Naive thymus-derived CD4-positive, alpha-beta T cell (primary cell): ENCODE measurements around the gene AIPL1. TPM values are rescaled to one million over a fixed set of nuclear protein-coding genes. Genes with fewer than 3 reads are reported as not detected.
"Not testable (repeated sequence)": the region's sequence is repeated elsewhere in the genome, so short reads cannot be mapped to it uniquely, and the experiment has no call there.

Experiments
- ATAC-seq: fragments of 150-1000 bp; cut with Tn5 transposase; 2 replicates; pipeline ENCODE4 v1.10.0; 2021; ENCODE audit warnings: mild to moderate bottlenecking, moderate library complexity
- CTCF ChIA-PET: fragments of 350-600 bp; sonication (Branson Sonifier 250); formaldehyde crosslinking; loops from one replicate; lab custom pipeline; 2021; ENCODE audit warnings: antibody characterized with exemption; lab: Charles Lee
- POLR2A ChIA-PET: fragments of 350-600 bp; sonication (Branson Sonifier 250); formaldehyde crosslinking; loops from one replicate; lab custom pipeline; 2021; ENCODE audit warnings: antibody characterized with exemption, inconsistent platforms; lab: Charles Lee
- DNase-seq, 9 donors: peaks; one replicate each; pipeline versions ENCODE4 v3.0.0 to v3.0.0-alpha.2; 2020 to 2022; ENCODE audit warnings: mixed read lengths in 1 of 9
- H3K27ac ChIP-seq: one replicate; pipeline ENCODE4 v1.7.0; 2013; ENCODE audit warnings: mild to moderate bottlenecking, low read depth, low read length, moderate library complexity
- H3K27me3 ChIP-seq, 2 donors: one replicate each; pipeline ENCODE4 v1.7.0; 2013; ENCODE audit warnings: low read length in 2 of 2, mild to moderate bottlenecking in 2 of 2, moderate library complexity in 2 of 2; ENCODE audit not compliant: control insufficient read depth in 2 of 2, insufficient read depth in 2 of 2
- H3K36me3 ChIP-seq, 3 experiments: 1 replicate in 2 of 3; 2 replicates in 1 of 3; pipeline ENCODE4 v1.7.0; 2013; ENCODE audit warnings: low read length in 3 of 3, mild to moderate bottlenecking in 3 of 3, moderate library complexity in 1 of 3; ENCODE audit not compliant: insufficient read depth in 3 of 3, control insufficient read depth in 2 of 3
- H3K4me1 ChIP-seq, 2 donors: one replicate each; pipeline ENCODE4 v1.7.0; 2013; ENCODE audit warnings: low read length in 2 of 2, mild to moderate bottlenecking in 2 of 2, moderate library complexity in 1 of 2; ENCODE audit not compliant: control insufficient read depth in 2 of 2, insufficient read depth in 2 of 2
- H3K4me3 ChIP-seq: 2 replicates; pipeline ENCODE4 v1.7.0; 2013; ENCODE audit warnings: mild to moderate bottlenecking, low read length
- H3K9me3 ChIP-seq, 3 experiments: 1 replicate in 2 of 3; 2 replicates in 1 of 3; pipeline ENCODE4 v1.7.0; 2013; ENCODE audit warnings: low read length in 3 of 3; ENCODE audit not compliant: control insufficient read depth in 2 of 3
- H3K27ac Mint-ChIP-seq, 9 donors: one replicate each; pipeline ENCODE4 v1.8.0; 2020 to 2022; ENCODE audit warnings: mixed read lengths in 9 of 9, mild to moderate bottlenecking in 8 of 9, moderate library complexity in 5 of 9, inconsistent platforms in 2 of 9
- H3K27me3 Mint-ChIP-seq, 5 donors: one replicate each; pipeline ENCODE4 v1.8.0; 2021 to 2022; ENCODE audit warnings: mixed read lengths in 5 of 5, mild to moderate bottlenecking in 1 of 5
- H3K36me3 Mint-ChIP-seq, 5 donors: one replicate each; pipeline ENCODE4 v1.8.0; 2020 to 2022; ENCODE audit warnings: mixed read lengths in 5 of 5, mild to moderate bottlenecking in 3 of 5, inconsistent platforms in 1 of 5
- H3K4me1 Mint-ChIP-seq, 7 donors: one replicate each; pipeline ENCODE4 v1.8.0; 2020 to 2022; ENCODE audit warnings: mixed read lengths in 7 of 7, mild to moderate bottlenecking in 3 of 7, inconsistent platforms in 1 of 7
- H3K4me3 Mint-ChIP-seq, 10 donors: one replicate each; pipeline ENCODE4 v1.8.0; 2020 to 2022; ENCODE audit warnings: mild to moderate bottlenecking in 10 of 10, mixed read lengths in 10 of 10, moderate library complexity in 6 of 10, inconsistent platforms in 2 of 10
- H3K9me3 Mint-ChIP-seq, 11 donors: one replicate each; pipeline ENCODE4 v1.8.0; 2020 to 2022; ENCODE audit warnings: mixed read lengths in 11 of 11, mild to moderate bottlenecking in 4 of 11, inconsistent platforms in 1 of 11, moderate library complexity in 1 of 11
- intact Hi-C, 2 donors: fragments of 100-400 bp; cut with micrococcal nuclease; formaldehyde crosslinking; loops; one replicate each; pipeline ENCODE4 v1.15.1; 2023
- polyA plus RNA-seq, 2 donors: library from polyadenylated mRNA; unstranded; fragments of 300-500 nt; fragmentation: Illumina TruSeq; gene quantifications; one replicate each; pipeline ENCODE4 v1.2.3, GENCODE V29; 2021
- total RNA-seq, 6 experiments: library from RNA in 5 of 6; stranded (reverse) in 5 of 6; gene quantifications; 1 replicate in 5 of 6; 2 replicates in 1 of 6; pipeline ENCODE4 v1.2.3 and lab custom pipeline; 2021 to 2026

Gene AIPL1
- total RNA-seq: not detected
- not detected for polyA plus RNA-seq
- total RNA-seq (lab: John Stamatoyannopoulos, UW): not detected

- CTCF ChIA-PET: interaction anchor here (0.7 to 3.4 kb wide), 4 partner anchors 11 to 851 kb away, joined by 3 to 13 read pairs (median 4); partner anchors contain the start of gene NLRP1
- POLR2A ChIA-PET: no interaction called here
Measured at GRCh38 chr17:6435051-6435450, at the start of gene AIPL1. Gene AIPL1 (minus strand): TSS chr17:6435121. CDS start chr17:6435104, 17 bp downstream.

GRCh38 chr17:6483507-6483906 lies 48.6 kb upstream of the AIPL1 start:
- Mint-ChIP-seq H3K9me3 (no peaks in the 10 kb centered on the region), H3K4me3 (no peak overlapping the region), H3K4me1 (peaks cover 0 to 2% (median 0%) of the 10 kb centered on the region in 7 donors), H3K27me3 (peaks cover 0 to 10% (median 5%) of the 10 kb centered on the region in 5 donors), H3K27ac (no peak overlapping the region), H3K36me3 (no peaks in the 10 kb centered on the region)
- Histone ChIP-seq H3K36me3 (no peaks in the 10 kb centered on the region), H3K4me1 (no peaks in the 10 kb centered on the region), H3K27me3 (no peaks in the 10 kb centered on the region), H3K4me3 (no peak overlapping the region), H3K9me3 (no peaks in the 10 kb centered on the region), H3K27ac (no peak overlapping the region)
- no peak for ATAC-seq
- ChIA-PET CTCF (interaction anchor here (0.5 kb wide), 1 partner anchor 11 kb away, joined by 3 read pairs; no protein-coding TSS in a partner anchor), POLR2A (no interaction called here)
- no peak for DNase-seq
- intact Hi-C loops: no loop called here

More at GRCh38 chr17:6435051-6435450, at the start of gene AIPL1:
- Mint-ChIP-seq H3K27me3 (peaks cover 7 to 72% (median 10%) of the 10 kb centered on the region in 5 donors), H3K4me3 (no peak within 1 kb of the TSS), H3K9me3 (peaks cover 0 to 14% (median 6%) of the 10 kb centered on the region in 11 donors), H3K27ac (no peak within 1 kb of the TSS), H3K4me1 (peaks cover 0 to 2% (median 0%) of the 10 kb centered on the region in 7 donors), H3K36me3 (peaks cover 0 to 5% (median 3%) of the 10 kb centered on the region in 5 donors)
- H3K27ac ChIP-seq: no peak within 1 kb of the TSS
- intact Hi-C loops: loop anchor here in 1 of 2 donors (5.0 kb wide), 1 partner anchor 728 kb away; no protein-coding TSS in a partner anchor
- DNase-seq (no peak), ATAC-seq (no peak)
- no peaks in the 10 kb centered on the region for H3K36me3 ChIP-seq
- H3K9me3 ChIP-seq: no peaks in the 10 kb centered on the region
- H3K4me3 ChIP-seq: no peak within 1 kb of the TSS
- H3K4me1 ChIP-seq: no peaks in the 10 kb centered on the region
- no peaks in the 10 kb centered on the region for H3K27me3 ChIP-seq

DNA sequence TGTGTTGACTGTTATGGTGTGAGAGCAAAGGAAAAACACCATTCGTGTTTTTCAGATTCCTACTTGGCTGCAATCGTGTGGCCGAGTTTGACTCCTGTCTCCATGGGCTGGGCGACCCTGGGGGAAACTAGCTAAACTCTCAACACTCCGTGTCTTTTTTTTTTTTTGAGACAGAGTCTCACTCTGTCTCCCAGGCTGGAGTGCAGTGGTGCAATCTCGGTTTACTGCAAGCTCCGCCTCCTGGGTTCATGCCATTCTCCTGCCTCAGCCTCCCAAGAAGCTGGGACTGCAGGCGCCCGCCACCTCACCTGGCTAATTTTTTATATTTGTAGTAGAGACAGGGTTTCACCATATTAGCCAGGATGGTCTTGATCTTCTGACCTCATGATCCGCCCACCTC lies 47.9 kb upstream of the AIPL1 start:
- H3K27me3 Mint-ChIP-seq: peaks cover 0 to 10% (median 5%) of the 10 kb centered on the region in 5 donors
- H3K4me3 ChIP-seq, intact Hi-C loops: not testable (repeated sequence)

GRCh38 chr17:6482105-6482455 lies 47.2 kb upstream of the AIPL1 start:
- no peak overlapping the region for H3K27ac Mint-ChIP-seq
- peaks cover 0 to 2% (median 0%) of the 10 kb centered on the region in 7 donors for H3K4me1 Mint-ChIP-seq
- ChIA-PET CTCF (no interaction called here), POLR2A (no interaction called here)
- H3K4me3 ChIP-seq: no peak overlapping the region
- no peaks in the 10 kb centered on the region for H3K36me3 ChIP-seq
- no peaks in the 10 kb centered on the region for H3K27me3 ChIP-seq
- no peak overlapping the region for H3K4me3 Mint-ChIP-seq
- no peaks in the 10 kb centered on the region for H3K9me3 ChIP-seq
- no peaks in the 10 kb centered on the region for H3K4me1 ChIP-seq
- no peaks in the 10 kb centered on the region for H3K36me3 Mint-ChIP-seq
- intact Hi-C loops: no loop called here
- no peak overlapping the region for H3K27ac ChIP-seq
- DNase-seq: no peak
- H3K9me3 Mint-ChIP-seq: no peaks in the 10 kb centered on the region
- no peak for ATAC-seq
- H3K27me3 Mint-ChIP-seq: peaks cover 0 to 10% (median 5%) of the 10 kb centered on the region in 5 donors

More for the DNA sequence above, 47.9 kb upstream of the AIPL1 start:
- CTCF ChIA-PET, H3K9me3 Mint-ChIP-seq, POLR2A ChIA-PET, H3K4me3 Mint-ChIP-seq, H3K4me1 ChIP-seq, H3K27ac ChIP-seq, DNase-seq, H3K36me3 ChIP-seq, H3K27me3 ChIP-seq, H3K4me1 Mint-ChIP-seq, H3K27ac Mint-ChIP-seq, H3K9me3 ChIP-seq, ATAC-seq, H3K36me3 Mint-ChIP-seq: not testable (repeated sequence)

GRCh38 chr17:6480303-6480675 lies 45.4 kb upstream of the AIPL1 start:
- Histone ChIP-seq H3K4me1 (no peaks in the 10 kb centered on the region), H3K9me3 (no peaks in the 10 kb centered on the region), H3K27me3 (no peaks in the 10 kb centered on the region), H3K36me3 (no peaks in the 10 kb centered on the region), H3K4me3 (no peak overlapping the region), H3K27ac (no peak overlapping the region)
- intact Hi-C loops: no loop called here
- ChIA-PET POLR2A (no interaction called here), CTCF (no interaction called here)
- no peak for DNase-seq
- H3K27ac Mint-ChIP-seq: no peak overlapping the region
- H3K9me3 Mint-ChIP-seq: no peaks in the 10 kb centered on the region
- no peaks in the 10 kb centered on the region for H3K36me3 Mint-ChIP-seq
- peaks cover 0 to 2% (median 0%) of the 10 kb centered on the region in 7 donors for H3K4me1 Mint-ChIP-seq
- peaks cover 0 to 5% (median 0%) of the 10 kb centered on the region in 5 donors for H3K27me3 Mint-ChIP-seq
- no peak for ATAC-seq
- no peak overlapping the region for H3K4me3 Mint-ChIP-seq

DNA sequence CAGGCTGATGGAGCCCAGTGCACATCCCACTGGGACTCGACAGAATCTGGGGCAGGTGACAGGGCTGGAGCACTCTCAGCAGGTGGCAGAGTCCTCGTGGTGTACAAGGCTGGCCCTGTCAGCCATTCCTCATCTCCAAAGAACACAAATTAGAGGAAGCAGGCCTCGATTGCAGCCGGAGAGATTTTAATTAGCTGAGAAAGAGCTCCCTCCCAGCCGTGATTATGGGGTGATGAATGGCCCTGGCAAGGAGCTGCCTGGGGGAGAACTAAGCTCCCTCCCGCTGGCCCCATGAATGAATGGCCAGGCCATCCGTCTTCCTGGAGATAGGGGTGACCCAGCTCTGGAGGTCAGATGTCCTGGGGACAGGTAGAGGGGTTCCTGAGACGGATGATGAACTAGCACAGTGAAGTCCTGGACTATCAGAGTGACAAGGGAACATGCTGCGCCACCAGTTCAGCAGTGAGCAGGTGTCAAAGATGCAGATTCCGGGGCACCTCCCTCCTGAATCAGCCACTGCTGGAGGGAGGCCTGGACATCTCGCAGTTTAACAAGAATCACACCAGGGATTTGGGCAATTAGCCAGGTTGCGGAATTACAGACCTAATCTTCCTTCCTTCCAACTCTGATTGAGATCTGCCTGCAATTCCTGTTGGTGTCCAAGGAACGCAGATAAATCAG lies 44.8 kb upstream of the AIPL1 start:
- no peak overlapping the region for H3K4me3 Mint-ChIP-seq
- CTCF ChIA-PET: no interaction called here

DNA sequence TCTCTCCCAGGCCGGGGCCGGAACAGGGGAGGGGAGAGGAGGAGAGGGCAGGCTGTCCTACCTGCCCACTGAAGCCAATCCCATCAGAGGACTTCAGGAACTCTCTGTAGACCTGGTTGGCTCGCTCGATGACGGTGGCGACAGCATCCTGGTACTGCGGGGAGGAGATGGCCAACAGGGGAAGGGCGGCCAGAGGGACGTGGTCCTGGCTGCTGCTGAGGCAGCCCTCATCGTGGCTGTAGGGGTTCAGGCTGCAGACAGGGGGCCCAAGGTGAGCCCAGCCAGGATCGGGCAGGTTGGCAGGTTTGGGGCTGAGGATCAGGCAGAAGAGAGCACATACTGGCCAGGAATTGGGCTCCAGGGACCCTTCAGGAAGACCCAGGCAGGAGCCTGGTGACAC lies 43.6 kb upstream of the AIPL1 start:
- DNase-seq (no peak), ATAC-seq (no peak)
- intact Hi-C loops: no loop called here
- POLR2A ChIA-PET: no interaction called here
- Histone ChIP-seq H3K4me3 (no peak overlapping the region), H3K36me3 (no peaks in the 10 kb centered on the region), H3K4me1 (no peaks in the 10 kb centered on the region), H3K27ac (no peak overlapping the region), H3K9me3 (no peaks in the 10 kb centered on the region), H3K27me3 (no peaks in the 10 kb centered on the region)
- CTCF ChIA-PET: no interaction called here
- H3K36me3 Mint-ChIP-seq: no peaks in the 10 kb centered on the region
- H3K27me3 Mint-ChIP-seq: peaks cover 0 to 2% (median 0%) of the 10 kb centered on the region in 5 donors
- H3K9me3 Mint-ChIP-seq: no peaks in the 10 kb centered on the region
- H3K4me1 Mint-ChIP-seq: no peaks in the 10 kb centered on the region
- H3K27ac Mint-ChIP-seq: no peak overlapping the region
- H3K4me3 Mint-ChIP-seq: no peak overlapping the region

More for the DNA sequence above, 44.8 kb upstream of the AIPL1 start:
- POLR2A ChIA-PET: no interaction called here
- Histone ChIP-seq H3K27ac (no peak overlapping the region), H3K27me3 (no peaks in the 10 kb centered on the region), H3K4me1 (no peaks in the 10 kb centered on the region), H3K9me3 (no peaks in the 10 kb centered on the region), H3K36me3 (no peaks in the 10 kb centered on the region), H3K4me3 (no peak overlapping the region)
- ATAC-seq (no peak), DNase-seq (no peak)
- H3K36me3 Mint-ChIP-seq: no peaks in the 10 kb centered on the region
- H3K4me1 Mint-ChIP-seq: no peaks in the 10 kb centered on the region
- no peak overlapping the region for H3K27ac Mint-ChIP-seq
- peaks cover 0 to 5% (median 0%) of the 10 kb centered on the region in 5 donors for H3K27me3 Mint-ChIP-seq
- intact Hi-C loops: no loop called here
- no peaks in the 10 kb centered on the region for H3K9me3 Mint-ChIP-seq
